ENCODE results near the gene ATG10. TPM values are rescaled to one million over a fixed set of nuclear protein-coding genes. Genes with fewer than 3 reads are reported as not detected.
"Not testable (repeated sequence)": the region's sequence is repeated elsewhere in the genome, so short reads cannot be mapped to it uniquely, and the experiment has no call there.

Gene ATG10
- total RNA-seq, 4 donors from 2014 or later, result 8.4 to 10.6 TPM; not detected in 2

- WGBS, 2 donors (ENCODE audit: low coverage in 1 of 2), result 100% methylated on average over 1 of the region's 1 CpG; no CpG with 5 or more reads in 1 of the 2 donors
- no peak overlapping the region for H3K4me3 ChIP-seq
These were observed 39.9 kb downstream of the ATG10 start for GRCh38 chr5:82011761-82012160.

GRCh38 chr5:82014644-82015043 is 42.8 kb downstream of the ATG10 start:
- H3K4me3 ChIP-seq; H3K27ac ChIP-seq; DNase-seq; H3K36me3 ChIP-seq; intact Hi-C loops (cut with DNase I; ENCODE audit: low total_unique reads); in situ Hi-C loops (cut with MboI; ENCODE audit: low pct_ligation_motif_present in 1 of 4, low pct_unique_long_range_greater_than_20kb in 1 of 4, low sequenced_read_pairs in 3 of 4); H3K4me1 ChIP-seq; H3K27me3 ChIP-seq: not testable (repeated sequence)
- peaks cover 0 to 11% of the 10 kb centered on the region in 2 donors for H3K9me3 ChIP-seq
- WGBS, 2 donors (ENCODE audit: low coverage in 1 of 2), result 93 to 96% methylated on average over 4 of the region's 4 CpGs

More at GRCh38 chr5:82011761-82012160, 39.9 kb downstream of the ATG10 start:
- H3K27me3 ChIP-seq, result no peaks in the 10 kb centered on the region
- in situ Hi-C loops (cut with MboI; ENCODE audit: low pct_ligation_motif_present in 1 of 4, low pct_unique_long_range_greater_than_20kb in 1 of 4, low sequenced_read_pairs in 3 of 4) (no loop called here), intact Hi-C loops (cut with DNase I; ENCODE audit: low total_unique reads) (no loop called here)
- no peaks in the 10 kb centered on the region for H3K4me1 ChIP-seq
- no peak overlapping the region for H3K27ac ChIP-seq
- peaks cover 0 to 10% of the 10 kb centered on the region in 2 donors for H3K9me3 ChIP-seq
- H3K36me3 ChIP-seq, result no peaks in the 10 kb centered on the region
- no peak for DNase-seq
- TF ChIP-seq POLR2AphosphoS5 (IDR thresholded peaks at IDR 0.05), result no peak
- no peak for TF ChIP-seq EP300 (IDR thresholded peaks at IDR 0.05; ENCODE audit: low read depth)
- TF ChIP-seq CTCF (IDR thresholded peaks at IDR 0.05), result no peak
- TF ChIP-seq POLR2A (IDR thresholded peaks at IDR 0.05), result no peak

GRCh38 chr5:82018462-82018861 is 46.6 kb downstream of the ATG10 start:
- in situ Hi-C loops (cut with MboI; ENCODE audit: low pct_ligation_motif_present in 1 of 4, low pct_unique_long_range_greater_than_20kb in 1 of 4, low sequenced_read_pairs in 3 of 4), result no loop called here
- Histone ChIP-seq H3K36me3 (no peaks in the 10 kb centered on the region), H3K4me3 (no peak overlapping the region), H3K9me3 (peaks cover 0 to 11% of the 10 kb centered on the region in 2 donors), H3K27me3 (no peaks in the 10 kb centered on the region), H3K4me1 (peaks cover 0 to 4% (median 0%) of the 10 kb centered on the region in 4 donors), H3K27ac (no peak overlapping the region)
- DNase-seq, result no peak
- intact Hi-C loops (cut with DNase I; ENCODE audit: low total_unique reads), result no loop called here
- WGBS, 2 donors (ENCODE audit: low coverage in 1 of 2), result 43 to 77% methylated on average over 1 of the region's 1 CpG
- TF ChIP-seq POLR2AphosphoS5 (IDR thresholded peaks at IDR 0.05), result no peak
- TF ChIP-seq EP300 (IDR thresholded peaks at IDR 0.05; ENCODE audit: low read depth), result no peak
- no peak for TF ChIP-seq POLR2A (IDR thresholded peaks at IDR 0.05)
- no peak for TF ChIP-seq CTCF (IDR thresholded peaks at IDR 0.05)

GRCh38 chr5:82019342-82020138 is 47.7 kb downstream of the ATG10 start:
- H3K4me3 ChIP-seq, result no peak overlapping the region
- no peaks in the 10 kb centered on the region for H3K27me3 ChIP-seq
- no peaks in the 10 kb centered on the region for H3K36me3 ChIP-seq
- DNase-seq, result no peak
- WGBS, 2 donors (ENCODE audit: low coverage in 1 of 2), result 81% methylated on average over 5 of the region's 5 CpGs; no CpG with 5 or more reads in 1 of the 2 donors
- TF ChIP-seq POLR2AphosphoS5 (IDR thresholded peaks at IDR 0.05) (no peak), POLR2A (IDR thresholded peaks at IDR 0.05) (no peak), CTCF (IDR thresholded peaks at IDR 0.05) (no peak), EP300 (IDR thresholded peaks at IDR 0.05; ENCODE audit: low read depth) (no peak)
- in situ Hi-C loops (cut with MboI; ENCODE audit: low pct_ligation_motif_present in 1 of 4, low pct_unique_long_range_greater_than_20kb in 1 of 4, low sequenced_read_pairs in 3 of 4) (no loop called here), intact Hi-C loops (cut with DNase I; ENCODE audit: low total_unique reads) (no loop called here)
- H3K4me1 ChIP-seq, result peaks cover 0 to 4% (median 0%) of the 10 kb centered on the region in 4 donors
- no peak overlapping the region for H3K27ac ChIP-seq
- peaks cover 0 to 11% of the 10 kb centered on the region in 2 donors for H3K9me3 ChIP-seq

Data from transverse colon (tissue), 4 donors.